ENCODE results near the gene RSRC1. TPM values are rescaled to one million over a fixed set of nuclear protein-coding genes. Genes with fewer than 3 reads are reported as not detected.

RSRC1 gene
- total and polyA plus RNA-seq, 2 donors (not counting 1 experiment from before 2014, with no cell fraction given), result 4.5 to 54.6 TPM

GRCh38 chr3:158430968-158431367, 321.1 kb downstream of the RSRC1 start:
- H3K9ac ChIP-seq (ENCODE audit: low read length), result no peak overlapping the region
- H4K20me1 ChIP-seq (ENCODE audit: control insufficient read depth, insufficient read depth, low read length, poor library complexity, severe bottlenecking), result no peaks in the 10 kb centered on the region
- no peak for ATAC-seq (ENCODE audit: low read depth)
- no peaks in the 10 kb centered on the region for H3K4me1 Mint-ChIP-seq
- no peak overlapping the region for H3K27ac Mint-ChIP-seq
- no peaks in the 10 kb centered on the region for H3K4me1 ChIP-seq (ENCODE audit: control insufficient read depth in 2 of 2, insufficient read depth in 2 of 2, low read length in 2 of 2)
- no peak overlapping the region for H2AFZ ChIP-seq (ENCODE audit: insufficient read depth, low read depth, low read length, poor library complexity, severe bottlenecking)
- CTCF ChIA-PET, result interaction anchor here (1.2 to 1.4 kb wide), 2 partner anchors 811 to 824 kb away, joined by 3 to 4 read pairs; no protein-coding TSS in a partner anchor
- H3K9me3 Mint-ChIP-seq (ENCODE audit: insufficient read depth), result no peaks in the 10 kb centered on the region
- POLR2A ChIA-PET, result no interaction called here
- H3K27me3 ChIP-seq (replicated peaks in 1 of 4; ENCODE audit: control extremely low read depth in 1 of 4, control insufficient read depth in 3 of 4, insufficient read depth in 4 of 4, low read length in 3 of 4), result no peaks in the 10 kb centered on the region
- no peak overlapping the region for H3K4me2 ChIP-seq (replicated peaks; ENCODE audit: low read depth, low read length, poor library complexity, severe bottlenecking)
- H3K79me2 ChIP-seq (ENCODE audit: control insufficient read depth, insufficient read depth, low read length), result no peaks in the 10 kb centered on the region
- no peaks in the 10 kb centered on the region for H3K9me3 ChIP-seq (ENCODE audit: control extremely low read depth in 1 of 3, control insufficient read depth in 2 of 3, insufficient read depth in 1 of 3, low read length in 2 of 3)
- H3K4me3 Mint-ChIP-seq, result no peak overlapping the region
- no peak overlapping the region for H3K27ac ChIP-seq (ENCODE audit: low read length in 2 of 2)
- no peak overlapping the region for H3K4me3 ChIP-seq (ENCODE audit: control extremely low read depth in 1 of 5, extremely low read depth in 1 of 5, insufficient read depth in 1 of 5, low read depth in 2 of 5, low read length in 4 of 5)
- TF ChIP-seq CTCF (IDR thresholded peaks at IDR 0.05) (no peak), EZH2 (IDR thresholded peaks at IDR 0.05; ENCODE audit: borderline replicate concordance, insufficient read depth, low read depth, low read length, poor library complexity, severe bottlenecking) (no peak)
- DNase-seq, result no peak
- intact Hi-C loops (cut with micrococcal nuclease), result no loop called here
- no peaks in the 10 kb centered on the region for H3K36me3 ChIP-seq (replicated peaks in 1 of 2; ENCODE audit: control extremely low read depth in 1 of 2, control insufficient read depth in 1 of 2, extremely low read depth in 1 of 2, insufficient read depth in 2 of 2, low read length in 1 of 2)
- no peaks in the 10 kb centered on the region for H3K27me3 Mint-ChIP-seq

DNA sequence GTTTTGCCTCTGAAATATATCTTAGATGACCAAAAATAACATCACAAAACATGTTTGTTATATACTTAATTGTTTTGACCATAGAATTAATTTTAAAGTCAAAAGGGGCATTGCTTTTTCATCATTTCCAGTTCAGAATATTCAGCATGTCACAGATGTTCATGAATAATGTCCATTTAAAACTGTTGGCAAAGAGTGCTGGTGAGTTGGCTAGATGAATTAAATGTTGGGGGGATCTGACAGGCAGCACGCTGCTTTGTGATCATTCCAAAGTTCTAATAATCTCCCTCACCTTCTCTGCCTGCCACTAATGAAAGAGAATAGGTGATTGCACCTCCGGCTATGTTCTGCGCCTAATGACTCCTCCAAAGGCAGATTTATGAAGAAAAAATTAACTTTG, 321.9 kb downstream of the RSRC1 start:
- Histone ChIP-seq H3K9ac (ENCODE audit: low read length) (no peak overlapping the region), H3K4me2 (replicated peaks; ENCODE audit: low read depth, low read length, poor library complexity, severe bottlenecking) (no peak overlapping the region), H3K4me1 (ENCODE audit: control insufficient read depth in 2 of 2, insufficient read depth in 2 of 2, low read length in 2 of 2) (no peaks in the 10 kb centered on the region), H3K79me2 (ENCODE audit: control insufficient read depth, insufficient read depth, low read length) (no peaks in the 10 kb centered on the region), H3K4me3 (ENCODE audit: control extremely low read depth in 1 of 5, extremely low read depth in 1 of 5, insufficient read depth in 1 of 5, low read depth in 2 of 5, low read length in 4 of 5) (no peak overlapping the region), H3K27me3 (replicated peaks in 1 of 4; ENCODE audit: control extremely low read depth in 1 of 4, control insufficient read depth in 3 of 4, insufficient read depth in 4 of 4, low read length in 3 of 4) (no peaks in the 10 kb centered on the region), H3K9me3 (ENCODE audit: control extremely low read depth in 1 of 3, control insufficient read depth in 2 of 3, insufficient read depth in 1 of 3, low read length in 2 of 3) (no peaks in the 10 kb centered on the region), H3K27ac (ENCODE audit: low read length in 2 of 2) (no peak overlapping the region), H2AFZ (ENCODE audit: insufficient read depth, low read depth, low read length, poor library complexity, severe bottlenecking) (no peak overlapping the region), H3K36me3 (replicated peaks in 1 of 2; ENCODE audit: control extremely low read depth in 1 of 2, control insufficient read depth in 1 of 2, extremely low read depth in 1 of 2, insufficient read depth in 2 of 2, low read length in 1 of 2) (no peaks in the 10 kb centered on the region), H4K20me1 (ENCODE audit: control insufficient read depth, insufficient read depth, low read length, poor library complexity, severe bottlenecking) (no peaks in the 10 kb centered on the region)
- ATAC-seq (ENCODE audit: low read depth) (no peak), DNase-seq (no peak)
- ChIA-PET CTCF (interaction anchor here (6.2 kb wide), 1 partner anchor 826 kb away, joined by 75 read pairs; no protein-coding TSS in a partner anchor), POLR2A (no interaction called here)
- TF ChIP-seq CTCF (IDR thresholded peaks at IDR 0.05), result no peak
- Mint-ChIP-seq H3K9me3 (ENCODE audit: insufficient read depth) (no peaks in the 10 kb centered on the region), H3K27ac (no peak overlapping the region), H3K4me3 (no peak overlapping the region), H3K4me1 (no peaks in the 10 kb centered on the region), H3K27me3 (no peaks in the 10 kb centered on the region)
- intact Hi-C loops (cut with micrococcal nuclease), result no loop called here
- WGBS (ENCODE audit: insufficient coverage), result no CpG with 5 or more reads among the region's 3 CpGs
